GM20000 (cell line): ENCODE results near the gene CNPPD1.

Source experiments
- DNase-seq: peaks from one replicate; pipeline ENCODE4 v3.0.0; 2012; ENCODE audit warnings: low spot score
- TF ChIP-seq, protein P1 (sequence below): IDR thresholded peaks from 2 replicates; pipeline ENCODE4 v1.5.1; 2012; ENCODE audit warnings: mild to moderate bottlenecking, control low read depth; ENCODE audit errors: extremely low read depth, missing control alignments

Gene CNPPD1

DNA sequence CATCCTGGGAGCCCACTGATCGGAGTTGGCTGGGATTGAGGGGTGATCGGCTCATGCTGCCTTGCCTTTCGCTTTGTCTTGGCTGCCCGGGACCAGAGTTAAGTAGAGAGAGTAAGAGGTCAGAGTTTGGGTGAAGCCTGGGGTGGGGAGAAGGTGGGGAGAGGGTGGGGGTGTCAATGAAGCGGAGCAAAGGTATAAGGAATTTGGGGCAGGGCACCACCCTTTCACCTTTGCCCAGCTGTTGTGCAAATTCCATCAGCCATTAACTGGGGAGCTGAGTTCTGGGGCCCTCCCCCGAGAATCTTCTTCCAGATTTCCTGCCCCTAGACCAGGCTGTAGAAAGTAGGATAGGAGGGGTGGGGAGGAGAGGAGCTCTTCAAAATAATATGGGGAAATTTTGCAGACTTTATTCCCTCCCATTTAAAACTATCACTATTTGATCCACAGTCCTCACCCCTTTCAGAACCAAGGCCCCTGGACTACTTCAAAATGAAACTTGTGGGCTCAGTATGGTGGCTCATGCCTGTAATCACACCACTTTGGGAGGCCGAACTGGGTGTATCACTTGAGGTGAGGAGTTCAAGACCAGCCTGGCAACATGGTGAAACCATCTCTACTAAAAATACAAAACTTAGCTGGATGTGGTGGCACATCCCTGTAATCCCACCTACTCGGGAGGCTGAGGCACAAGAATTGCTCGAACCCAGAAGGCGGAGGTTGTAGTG lies 6.6 kb downstream of the CNPPD1 start, which contains the start of gene SLC23A3:
Gene SLC23A3, minus strand, starts transcription at position 100 of the 725 bp plus-strand sequence. Its CDS starts 45 bp downstream, at position 55.
- TF ChIP-seq, protein P1, sequence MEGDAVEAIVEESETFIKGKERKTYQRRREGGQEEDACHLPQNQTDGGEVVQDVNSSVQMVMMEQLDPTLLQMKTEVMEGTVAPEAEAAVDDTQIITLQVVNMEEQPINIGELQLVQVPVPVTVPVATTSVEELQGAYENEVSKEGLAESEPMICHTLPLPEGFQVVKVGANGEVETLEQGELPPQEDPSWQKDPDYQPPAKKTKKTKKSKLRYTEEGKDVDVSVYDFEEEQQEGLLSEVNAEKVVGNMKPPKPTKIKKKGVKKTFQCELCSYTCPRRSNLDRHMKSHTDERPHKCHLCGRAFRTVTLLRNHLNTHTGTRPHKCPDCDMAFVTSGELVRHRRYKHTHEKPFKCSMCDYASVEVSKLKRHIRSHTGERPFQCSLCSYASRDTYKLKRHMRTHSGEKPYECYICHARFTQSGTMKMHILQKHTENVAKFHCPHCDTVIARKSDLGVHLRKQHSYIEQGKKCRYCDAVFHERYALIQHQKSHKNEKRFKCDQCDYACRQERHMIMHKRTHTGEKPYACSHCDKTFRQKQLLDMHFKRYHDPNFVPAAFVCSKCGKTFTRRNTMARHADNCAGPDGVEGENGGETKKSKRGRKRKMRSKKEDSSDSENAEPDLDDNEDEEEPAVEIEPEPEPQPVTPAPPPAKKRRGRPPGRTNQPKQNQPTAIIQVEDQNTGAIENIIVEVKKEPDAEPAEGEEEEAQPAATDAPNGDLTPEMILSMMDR, result no peak
- DNase-seq, result no peak

DNA sequence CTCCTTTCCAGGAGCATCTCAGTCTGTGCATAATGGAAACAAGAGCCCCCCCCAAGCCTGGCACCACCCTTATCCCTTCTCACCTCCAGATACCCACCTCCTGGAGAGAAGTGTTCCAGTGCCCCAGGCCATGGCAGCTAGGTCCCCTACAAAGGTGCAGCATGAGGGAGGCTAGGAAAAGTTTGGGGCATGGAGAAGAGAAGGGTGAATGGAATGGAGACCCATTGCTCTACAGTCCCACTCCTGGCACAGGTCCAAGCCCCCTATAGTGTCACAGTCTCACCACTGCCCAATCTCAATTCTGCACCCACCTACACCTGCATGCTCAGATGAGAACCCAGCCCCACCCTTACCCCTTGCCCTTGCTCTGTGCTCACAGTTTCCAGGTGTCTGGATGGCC lies 7.8 kb downstream of the CNPPD1 start:
- DNase-seq, result no peak

DNA sequence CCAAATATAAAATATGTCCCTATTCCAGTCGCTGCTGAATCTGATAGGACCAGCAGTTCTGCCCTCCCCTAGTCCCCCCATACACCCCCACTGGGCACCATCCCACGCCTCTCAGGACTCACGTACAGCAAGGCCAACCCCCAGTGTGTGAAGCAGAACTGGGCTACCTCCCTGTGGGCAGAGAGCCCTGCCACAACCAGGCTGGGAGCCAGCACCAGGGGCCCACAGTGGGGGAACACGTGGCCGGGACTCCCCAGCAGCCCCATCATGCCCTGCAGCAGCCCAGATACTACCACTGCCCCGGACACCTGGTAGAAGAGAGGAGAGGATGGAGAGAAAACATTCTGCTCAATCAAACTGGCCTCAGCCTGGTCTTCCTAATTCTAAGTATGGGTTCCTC lies 8.2 kb downstream of the CNPPD1 start:
- TF ChIP-seq, protein P1, result no peak
- DNase-seq, result no peak

More for the DNA sequence above, 7.8 kb downstream of the CNPPD1 start:
- TF ChIP-seq, protein P1, result no peak

DNA sequence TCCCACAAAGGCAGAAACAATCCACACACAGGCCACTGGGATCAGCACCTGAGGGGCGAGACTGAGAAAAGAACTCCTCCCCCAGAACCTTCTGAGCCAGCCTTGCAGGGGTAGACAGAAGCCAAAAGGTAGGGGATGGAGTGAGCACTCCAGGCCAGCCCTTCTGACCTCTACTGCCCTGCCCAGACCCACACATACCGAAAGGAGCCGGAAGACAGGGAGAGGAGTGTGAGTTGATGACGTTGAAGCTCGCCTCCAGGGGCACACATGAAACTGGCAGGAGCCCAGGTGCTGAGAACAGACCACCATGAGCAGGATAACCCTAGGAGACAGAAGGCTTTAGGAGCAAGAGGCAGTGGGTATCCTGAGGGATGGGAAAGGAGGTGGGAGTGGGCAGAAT lies 8.7 kb downstream of the CNPPD1 start:
- TF ChIP-seq, protein P1, result no peak
- no peak for DNase-seq

DNA sequence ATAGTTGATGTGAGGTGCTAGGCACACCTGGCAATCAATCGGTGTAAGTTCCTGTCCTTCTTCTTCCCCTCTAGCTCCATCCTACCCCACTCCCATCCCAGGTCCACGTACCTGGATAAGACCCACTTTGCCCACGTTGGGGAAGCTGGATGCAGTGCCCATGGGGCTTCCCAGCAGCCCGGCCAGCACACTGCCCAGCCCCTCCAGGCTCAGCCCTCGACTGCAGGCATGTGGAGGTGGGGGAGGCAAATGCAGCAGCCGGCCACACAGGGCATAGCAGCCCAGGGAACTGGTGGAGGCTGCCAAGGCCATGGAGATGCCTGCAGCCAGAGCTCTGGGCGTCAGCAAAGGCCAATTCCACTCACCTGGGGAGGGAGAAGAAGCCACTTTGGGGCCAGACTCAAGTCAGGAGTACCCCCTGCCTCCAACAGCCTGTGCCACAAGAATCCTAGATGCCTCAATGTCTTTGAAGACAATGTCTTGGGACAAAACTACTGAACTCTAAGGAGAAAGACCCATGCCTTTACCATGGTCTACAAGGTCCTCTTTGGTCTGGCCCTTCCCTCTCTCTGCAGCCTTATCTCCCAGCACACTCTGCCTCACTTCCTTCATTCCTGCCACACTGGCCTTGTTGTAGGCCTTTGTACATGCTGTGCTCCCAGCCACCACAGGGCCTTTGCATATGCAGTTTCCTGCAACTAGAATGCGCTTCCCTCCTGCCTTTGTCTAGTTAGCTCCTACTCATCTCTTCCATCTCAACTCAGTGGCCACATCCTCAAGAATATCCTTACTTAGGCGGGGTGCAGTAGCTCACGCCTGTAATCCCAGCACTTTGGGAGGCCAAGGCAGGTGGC lies 11.4 kb downstream of the CNPPD1 start:
- DNase-seq, result no peak
- TF ChIP-seq, protein P1, result no peak

DNA sequence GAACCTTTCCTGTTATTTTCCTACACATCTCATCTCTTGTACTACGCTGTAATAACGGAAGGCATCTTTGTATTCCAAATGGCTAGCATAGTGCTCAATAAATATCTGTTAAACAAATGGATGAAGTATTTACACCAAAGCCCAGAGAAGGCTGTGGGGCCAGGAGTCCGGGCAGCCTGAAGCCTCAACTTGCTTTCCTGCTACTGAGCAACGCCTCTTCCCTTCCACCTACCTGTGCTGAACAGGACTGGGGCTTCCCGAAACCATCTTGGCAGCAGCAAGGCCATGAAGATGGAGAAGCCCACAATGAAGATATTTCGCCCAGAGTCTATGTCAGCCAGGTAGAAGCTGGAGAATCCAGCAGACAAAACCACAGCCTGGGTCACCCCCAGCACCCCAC lies 13.6 kb downstream of the CNPPD1 start:
- TF ChIP-seq, protein P1, result no peak
- DNase-seq, result no peak

DNA sequence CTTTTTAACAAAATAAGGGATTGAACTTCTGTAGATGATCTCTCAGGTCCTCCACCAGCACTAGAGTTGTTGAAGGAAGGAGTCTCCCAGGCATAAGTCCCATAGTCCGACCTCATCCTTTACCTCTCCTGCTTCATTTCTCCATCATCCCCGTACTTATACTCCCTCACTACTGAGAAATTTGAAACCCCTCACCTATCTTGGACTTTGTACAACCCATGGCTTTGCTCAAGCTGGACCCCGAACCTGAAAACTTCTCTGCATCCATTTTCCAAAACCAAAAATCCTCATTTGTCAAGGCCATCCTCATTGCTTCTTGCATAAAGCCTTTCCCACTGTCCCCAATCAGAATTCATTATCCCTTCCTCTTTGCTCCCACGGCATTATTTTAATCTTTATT lies 15.6 kb downstream of the CNPPD1 start:
- TF ChIP-seq, protein P1, result no peak
- DNase-seq, result no peak
